NCI-H146 treated with DMSO at 0.1 percent for 48 hours (cell line): ENCODE measurements around the gene SLC24A3.

Experiments
- DNase-seq: peaks from one replicate; lab custom pipeline; 2025; ENCODE audit not compliant: unreplicated experiment; lab: John Stamatoyannopoulos, UW

SLC24A3 gene

GRCh38 chr20:19212469-19212815 lies at the start of gene SLC24A3:
SLC24A3 (plus strand) TSS chr20:19212642.
- DNase-seq = no peak

GRCh38 chr20:19170148-19170547 lies 42.3 kb upstream of the SLC24A3 start:
- no peak for DNase-seq

- DNase-seq = no peak
These were observed 39.8 kb upstream of the SLC24A3 start for GRCh38 chr20:19172637-19173036.

GRCh38 chr20:19176470-19177052 lies 35.9 kb upstream of the SLC24A3 start:
- no peak for DNase-seq

GRCh38 chr20:19181552-19181951 lies 30.9 kb upstream of the SLC24A3 start:
- DNase-seq = no peak

- no peak for DNase-seq
These were observed 27.4 kb upstream of the SLC24A3 start for GRCh38 chr20:19185083-19185482.

- no peak for DNase-seq
These were observed 19.1 kb upstream of the SLC24A3 start for GRCh38 chr20:19193349-19193748.

- DNase-seq = peak; percentile 23
These were observed 6.5 kb upstream of the SLC24A3 start for GRCh38 chr20:19205981-19206396.

GRCh38 chr20:19207541-19207940 lies 4.9 kb upstream of the SLC24A3 start:
- DNase-seq = no peak

GRCh38 chr20:19210391-19211155 lies 1.9 kb upstream of the SLC24A3 start:
- DNase-seq = no peak

- DNase-seq = no peak
These were observed 1.2 kb upstream of the SLC24A3 start for GRCh38 chr20:19211252-19211651.

- no peak for DNase-seq
These were observed 577 bp upstream of the SLC24A3 start for GRCh38 chr20:19211661-19212468.

GRCh38 chr20:19212821-19213502 lies 520 bp downstream of the SLC24A3 start:
- DNase-seq = no peak

GRCh38 chr20:19213946-19214490 lies 1.6 kb downstream of the SLC24A3 start:
- DNase-seq = no peak

- no peak for DNase-seq
These were observed 6.0 kb downstream of the SLC24A3 start for GRCh38 chr20:19218411-19218810.

GRCh38 chr20:19222520-19223040 lies 10.1 kb downstream of the SLC24A3 start:
- DNase-seq = no peak

GRCh38 chr20:19223640-19224039 lies 11.2 kb downstream of the SLC24A3 start:
- no peak for DNase-seq

GRCh38 chr20:19231359-19232035 lies 19.1 kb downstream of the SLC24A3 start:
- no peak for DNase-seq

GRCh38 chr20:19232997-19233794 lies 20.8 kb downstream of the SLC24A3 start:
- DNase-seq = no peak
